Stomach smooth muscle (tissue), 2 donors: ENCODE results near the gene MPDU1.
"Not testable (repeated sequence)": the region's sequence is repeated elsewhere in the genome, so short reads cannot be mapped to it uniquely, and the experiment has no call there.

Experiments used
- H3K27ac ChIP-seq: one replicate; pipeline ENCODE4 v1.7.0; 2013; ENCODE audit warnings: mild to moderate bottlenecking, low read length, inconsistent platforms
- H3K27me3 ChIP-seq, 2 donors: one replicate each; pipeline ENCODE4 v1.7.0; 2013; ENCODE audit warnings: low read length in 2 of 2; ENCODE audit not compliant: insufficient read depth in 2 of 2, control insufficient read depth in 1 of 2
- H3K36me3 ChIP-seq, 2 donors: one replicate each; pipeline ENCODE4 v1.7.0; 2013; ENCODE audit warnings: low read length in 2 of 2; ENCODE audit not compliant: control insufficient read depth in 2 of 2, insufficient read depth in 2 of 2
- H3K4me1 ChIP-seq: one replicate; pipeline ENCODE4 v1.7.0; 2013; ENCODE audit warnings: low read length; ENCODE audit not compliant: control insufficient read depth, insufficient read depth
- H3K4me3 ChIP-seq, 2 donors: one replicate each; pipeline ENCODE4 v1.7.0; 2013; ENCODE audit warnings: low read length in 2 of 2
- H3K9ac ChIP-seq, 2 donors: one replicate each; pipeline ENCODE4 v1.7.0; 2013; ENCODE audit warnings: low read length in 2 of 2, mild to moderate bottlenecking in 1 of 2
- H3K9me3 ChIP-seq, 2 donors: one replicate each; pipeline ENCODE4 v1.7.0; 2013; ENCODE audit warnings: low read length in 2 of 2; ENCODE audit not compliant: control insufficient read depth in 2 of 2
- donor health status: healthy.
- donor health status: Pancreatic carcinoma.

Gene MPDU1

GRCh38 chr17:7620835-7621234 is 37.2 kb downstream of the MPDU1 start:
- Histone ChIP-seq H3K4me3 (no peak overlapping the region), H3K36me3 (no peaks in the 10 kb centered on the region), H3K9me3 (no peaks in the 10 kb centered on the region), H3K27ac (no peak overlapping the region), H3K4me1 (no peaks in the 10 kb centered on the region), H3K9ac (no peak overlapping the region), H3K27me3 (no peaks in the 10 kb centered on the region)

- H3K4me1 ChIP-seq = peaks cover 12% of the 10 kb centered on the region
- H3K27ac ChIP-seq = no peak overlapping the region
- no peaks in the 10 kb centered on the region for H3K27me3 ChIP-seq
- no peaks in the 10 kb centered on the region for H3K9me3 ChIP-seq
- H3K9ac ChIP-seq = no peak overlapping the region
- H3K4me3 ChIP-seq = no peak overlapping the region
- H3K36me3 ChIP-seq = peaks cover 2 to 4% of the 10 kb centered on the region in 2 donors
These were observed 40.0 kb downstream of the MPDU1 start for GRCh38 chr17:7623661-7624060.

GRCh38 chr17:7625749-7626148 is 42.1 kb downstream of the MPDU1 start:
- H3K9me3 ChIP-seq, H3K4me3 ChIP-seq, H3K36me3 ChIP-seq, H3K27me3 ChIP-seq, H3K9ac ChIP-seq, H3K27ac ChIP-seq: not testable (repeated sequence)
- peaks cover 12% of the 10 kb centered on the region for H3K4me1 ChIP-seq

GRCh38 chr17:7626307-7626706 is 42.7 kb downstream of the MPDU1 start:
- H3K9ac ChIP-seq = peak overlapping the region; percentile 93 to 97
- H3K36me3 ChIP-seq = peaks cover 2 to 4% of the 10 kb centered on the region in 2 donors
- no peaks in the 10 kb centered on the region for H3K9me3 ChIP-seq
- peak overlapping the region; percentile 90 for H3K27ac ChIP-seq
- peaks cover 12% of the 10 kb centered on the region for H3K4me1 ChIP-seq
- H3K4me3 ChIP-seq = peak overlapping the region; percentile 86 to 87
- no peaks in the 10 kb centered on the region for H3K27me3 ChIP-seq

- H3K4me1 ChIP-seq = peaks cover 12% of the 10 kb centered on the region
- H3K9ac ChIP-seq = peak overlapping the region; percentile 93 to 97
- peaks cover 2 to 4% of the 10 kb centered on the region in 2 donors for H3K36me3 ChIP-seq
- H3K4me3 ChIP-seq = peak overlapping the region; percentile 86 to 87
- peak overlapping the region; percentile 90 for H3K27ac ChIP-seq
- H3K27me3 ChIP-seq = no peaks in the 10 kb centered on the region
- no peaks in the 10 kb centered on the region for H3K9me3 ChIP-seq
These were observed 43.3 kb downstream of the MPDU1 start for GRCh38 chr17:7626956-7627249.

GRCh38 chr17:7627250-7628121 is 43.8 kb downstream of the MPDU1 start, which contains the start of gene SAT2:
SAT2 (minus strand) TSS chr17:7627821; CDS start chr17:7627635, 186 bp downstream.
- peak within 1 kb of the TSS; percentile 90 for H3K27ac ChIP-seq
- no peaks in the 10 kb centered on the region for H3K9me3 ChIP-seq
- H3K9ac ChIP-seq = peak within 1 kb of the TSS; percentile 93 to 97
- peaks cover 12% of the 10 kb centered on the region for H3K4me1 ChIP-seq
- H3K36me3 ChIP-seq = peaks cover 2 to 4% of the 10 kb centered on the region in 2 donors
- H3K4me3 ChIP-seq = peak within 1 kb of the TSS; percentile 86 to 87
- no peaks in the 10 kb centered on the region for H3K27me3 ChIP-seq

- Histone ChIP-seq H3K27me3 (no peaks in the 10 kb centered on the region), H3K9me3 (no peaks in the 10 kb centered on the region), H3K9ac (no peak within 1 kb of the TSS), H3K4me3 (no peak within 1 kb of the TSS), H3K27ac (no peak within 1 kb of the TSS), H3K4me1 (peaks cover 14% of the 10 kb centered on the region), H3K36me3 (peaks cover 2 to 4% of the 10 kb centered on the region in 2 donors)
These were observed 46.4 kb downstream of the MPDU1 start, which contains the start of gene SHBG for GRCh38 chr17:7629939-7630571. SHBG (plus strand) TSS chr17:7630135; CDS start chr17:7630173, 38 bp downstream.

GRCh38 chr17:7631398-7632380 is 48.0 kb downstream of the MPDU1 start:
- no peaks in the 10 kb centered on the region for H3K27me3 ChIP-seq
- no peak overlapping the region for H3K27ac ChIP-seq
- H3K9ac ChIP-seq = no peak overlapping the region
- H3K36me3 ChIP-seq = no peaks in the 10 kb centered on the region
- H3K4me3 ChIP-seq = no peak overlapping the region
- H3K4me1 ChIP-seq = peaks cover 9% of the 10 kb centered on the region
- no peaks in the 10 kb centered on the region for H3K9me3 ChIP-seq

GRCh38 chr17:7632492-7632894 is 48.8 kb downstream of the MPDU1 start:
- Histone ChIP-seq H3K4me1 (peaks cover 4% of the 10 kb centered on the region), H3K27me3 (no peaks in the 10 kb centered on the region), H3K27ac (no peak overlapping the region), H3K9ac (no peak overlapping the region), H3K36me3 (no peaks in the 10 kb centered on the region), H3K4me3 (no peak overlapping the region), H3K9me3 (no peaks in the 10 kb centered on the region)

- Histone ChIP-seq H3K36me3 (no peaks in the 10 kb centered on the region), H3K9ac (no peak overlapping the region), H3K4me1 (peaks cover 2% of the 10 kb centered on the region), H3K27ac (no peak overlapping the region), H3K4me3 (no peak overlapping the region), H3K27me3 (no peaks in the 10 kb centered on the region), H3K9me3 (no peaks in the 10 kb centered on the region)
These were observed 49.4 kb downstream of the MPDU1 start for GRCh38 chr17:7633093-7633492.
